Thyroid gland (tissue), 4 donors: Measurements from ENCODE around the gene TMEM9B. TPM values are rescaled to one million over a fixed set of nuclear protein-coding genes. Genes with fewer than 3 reads are reported as not detected.

Source experiments
- DNase-seq, 2 donors: peaks; one replicate each; pipeline ENCODE4 v3.0.0-alpha.2; 2019
- H3K27ac ChIP-seq, 3 donors: fragments of 200-600 bp; sonication (generic); 1 replicate in 2 of 3; 2 replicates in 1 of 3; pipeline ENCODE4 v1.5.1; 2016 to 2019; ENCODE audit warnings: mild to moderate bottlenecking in 1 of 3, moderate library complexity in 1 of 3
- H3K27me3 ChIP-seq: fragments of 200-600 bp; sonication (generic); one replicate; pipeline ENCODE4 v1.5.1; 2019
- H3K36me3 ChIP-seq, 2 donors: fragments of 200-600 bp; sonication (generic); one replicate each; pipeline ENCODE4 v1.5.1; 2016 to 2019
- H3K4me1 ChIP-seq, 2 donors: fragments of 200-600 bp; sonication (generic); one replicate each; pipeline ENCODE4 v1.5.1; 2017 to 2019
- H3K4me3 ChIP-seq, 3 donors: fragments of 200-600 bp; sonication (generic); replicated peaks in 1 of 3; 1 replicate in 2 of 3; 2 replicates in 1 of 3; pipeline ENCODE4 v1.5.1; 2016; ENCODE audit warnings: mild to moderate bottlenecking in 1 of 3
- H3K9me3 ChIP-seq: fragments of 200-600 bp; sonication (generic); one replicate; pipeline ENCODE4 v1.5.1; 2017
- CTCF ChIP-seq, 6 experiments: fragments of 200-600 bp in 3 of 6; fragments of 450-650 bp in 3 of 6; sonication (generic) in 3 of 6; IDR thresholded peaks; one replicate each; pipeline ENCODE4 v1.5.1; 2016 to 2019; ENCODE audit warnings: antibody characterized with exemption in 6 of 6, mild to moderate bottlenecking in 2 of 6, inconsistent platforms in 1 of 6, moderate library complexity in 1 of 6
- POLR2A ChIP-seq, 2 donors: fragments of 450-650 bp; IDR thresholded peaks; one replicate each; pipeline ENCODE4 v1.6.1; 2017; ENCODE audit warnings: antibody characterized with exemption in 2 of 2, mild to moderate bottlenecking in 2 of 2, moderate library complexity in 1 of 2
- WGBS, 2 donors: methylation state at CpG; one replicate each; pipeline ENCODE4 v1.1.5; 2017; 5-methylcytosine and 5-hydroxymethylcytosine counted together
- intact Hi-C: fragments of 100-400 bp; cut with DNase I; formaldehyde crosslinking; loops from one replicate; pipeline ENCODE4 v1.15.1; 2023
- total RNA-seq, 4 donors: library from RNA; depleted of rRNA; stranded (reverse); fragments of >200 nt; gene quantifications; one replicate each; pipeline ENCODE4 v1.2.3, GENCODE V29; 2016

Gene TMEM9B
- total RNA-seq, 4 donors from 2014 or later, result 73.3 to 158 (median 114) TPM

- no peak for DNase-seq
- intact Hi-C loops, result no loop called here
- 95 to 96% methylated on average over 12 of the region's 12 CpGs for WGBS, 2 donors
- TF ChIP-seq POLR2A (IDR thresholded peaks at IDR 0.05) (no peak), CTCF (IDR thresholded peaks at IDR 0.05) (no peak)
- Histone ChIP-seq H3K4me1 (no peaks in the 10 kb centered on the region), H3K27ac (no peak overlapping the region), H3K36me3 (no peaks in the 10 kb centered on the region), H3K9me3 (no peaks in the 10 kb centered on the region), H3K27me3 (no peaks in the 10 kb centered on the region), H3K4me3 (no peak overlapping the region)
These were observed 33.6 kb downstream of the TMEM9B start for GRCh38 chr11:8930456-8931175.

GRCh38 chr11:8928981-8929615, 35.1 kb downstream of the TMEM9B start:
- WGBS, 2 donors, result 96% methylated on average over 9 of the region's 9 CpGs

GRCh38 chr11:8928205-8928604, 36.0 kb downstream of the TMEM9B start:
- H3K27ac ChIP-seq, result no peak overlapping the region
- WGBS, 2 donors, result 88 to 96% methylated on average over 4 of the region's 4 CpGs
- intact Hi-C loops, result no loop called here
- TF ChIP-seq POLR2A (IDR thresholded peaks at IDR 0.05) (no peak), CTCF (IDR thresholded peaks at IDR 0.05) (no peak)
- no peaks in the 10 kb centered on the region for H3K9me3 ChIP-seq
- no peaks in the 10 kb centered on the region for H3K27me3 ChIP-seq
- H3K4me1 ChIP-seq, result no peaks in the 10 kb centered on the region
- no peak overlapping the region for H3K4me3 ChIP-seq
- H3K36me3 ChIP-seq, result no peaks in the 10 kb centered on the region
- DNase-seq, result no peak

More at GRCh38 chr11:8928981-8929615, 35.1 kb downstream of the TMEM9B start:
- Histone ChIP-seq H3K9me3 (no peaks in the 10 kb centered on the region), H3K4me3 (no peak overlapping the region), H3K27me3 (no peaks in the 10 kb centered on the region), H3K4me1 (no peaks in the 10 kb centered on the region), H3K27ac (no peak overlapping the region), H3K36me3 (no peaks in the 10 kb centered on the region)
- intact Hi-C loops, result no loop called here
- no peak for DNase-seq
- TF ChIP-seq POLR2A (IDR thresholded peaks at IDR 0.05) (no peak), CTCF (IDR thresholded peaks at IDR 0.05) (no peak)

GRCh38 chr11:8927233-8927632, 37.0 kb downstream of the TMEM9B start:
- Histone ChIP-seq H3K36me3 (peaks cover 0 to 3% of the 10 kb centered on the region in 2 donors), H3K4me3 (no peak overlapping the region), H3K27me3 (no peaks in the 10 kb centered on the region), H3K9me3 (no peaks in the 10 kb centered on the region), H3K4me1 (no peaks in the 10 kb centered on the region), H3K27ac (no peak overlapping the region)
- DNase-seq, result no peak
- no peak for TF ChIP-seq POLR2A (IDR thresholded peaks at IDR 0.05)
- TF ChIP-seq CTCF (IDR thresholded peaks at IDR 0.05), result no peak
- intact Hi-C loops, result no loop called here
- WGBS, 2 donors, result 82 to 91% methylated on average over 5 of the region's 5 CpGs

- DNase-seq, result no peak
- intact Hi-C loops, result no loop called here
- no peak for TF ChIP-seq POLR2A (IDR thresholded peaks at IDR 0.05)
- no peak for TF ChIP-seq CTCF (IDR thresholded peaks at IDR 0.05)
- Histone ChIP-seq H3K4me1 (no peaks in the 10 kb centered on the region), H3K36me3 (peaks cover 0 to 11% of the 10 kb centered on the region in 2 donors), H3K27ac (no peak overlapping the region), H3K4me3 (no peak overlapping the region), H3K27me3 (no peaks in the 10 kb centered on the region), H3K9me3 (no peaks in the 10 kb centered on the region)
- WGBS, 2 donors, result 97 to 98% methylated on average over 5 of the region's 5 CpGs
These were observed 38.0 kb downstream of the TMEM9B start for GRCh38 chr11:8926236-8926635.
